DND-41 (cell line): Measurements from ENCODE around the gene BRAT1.

Experiments
- CTCF ChIP-seq: IDR thresholded peaks from 2 replicates; pipeline ENCODE4 v1.5.1; 2012; ENCODE audit warnings: borderline replicate concordance, low read length, moderate library complexity, mild to moderate bottlenecking; ENCODE audit not compliant: poor library complexity, severe bottlenecking; ENCODE audit errors: extremely low read depth
- EZH2 ChIP-seq: IDR thresholded peaks from 3 replicates; pipeline ENCODE4 v1.6.1; 2012; ENCODE audit warnings: borderline replicate concordance, low read depth, mild to moderate bottlenecking, moderate library complexity, low read length, inconsistent platforms; ENCODE audit not compliant: severe bottlenecking

GRCh38 chr7:2559283-2559950, 4.1 kb upstream of the BRAT1 start:
- no peak for TF ChIP-seq CTCF
- no peak for TF ChIP-seq EZH2
